GM23248 (cell line): ENCODE data around the gene ANKH. TPM values are rescaled to one million over a fixed set of nuclear protein-coding genes. Genes with fewer than 3 reads are reported as not detected.

ENCODE experiments used
- DNase-seq: peaks from one replicate; pipeline ENCODE4 v3.0.0-alpha.2; 2015
- H2AFZ ChIP-seq: fragments of 200-600 bp; sonication (generic); 2 replicates; pipeline ENCODE4 v1.6.1; 2016; ENCODE audit warnings: antibody characterized with exemption
- H3F3A ChIP-seq: fragments of 200-600 bp; sonication (generic); 2 replicates; pipeline ENCODE4 v1.6.1; 2016; ENCODE audit warnings: mild to moderate bottlenecking, antibody characterized with exemption, mixed run types; ENCODE audit not compliant: insufficient read depth
- H3K27ac ChIP-seq: fragments of 200-600 bp; sonication (generic); 2 replicates; pipeline ENCODE4 v1.5.1; 2016; ENCODE audit warnings: mild to moderate bottlenecking
- H3K27me3 ChIP-seq: fragments of 200-600 bp; sonication (generic); replicated peaks from 2 replicates; pipeline ENCODE4 v1.6.1; 2016; ENCODE audit warnings: mild to moderate bottlenecking; ENCODE audit not compliant: insufficient read depth
- H3K36me3 ChIP-seq: fragments of 200-600 bp; sonication (generic); 2 replicates; pipeline ENCODE4 v1.6.1; 2016; ENCODE audit warnings: low read depth, mild to moderate bottlenecking
- H3K4me1 ChIP-seq: fragments of 200-600 bp; sonication (generic); 2 replicates; pipeline ENCODE4 v1.6.1; 2016; ENCODE audit warnings: mild to moderate bottlenecking; ENCODE audit not compliant: insufficient read depth
- H3K4me2 ChIP-seq: fragments of 200-600 bp; sonication (generic); one replicate; pipeline ENCODE4 v1.6.1; 2016; ENCODE audit warnings: mild to moderate bottlenecking; ENCODE audit not compliant: unreplicated experiment
- H3K4me3 ChIP-seq: fragments of 200-600 bp; sonication (generic); 2 replicates; pipeline ENCODE4 v1.5.1; 2016; ENCODE audit warnings: mild to moderate bottlenecking
- H3K79me2 ChIP-seq: fragments of 200-600 bp; sonication (generic); 2 replicates; pipeline ENCODE4 v1.6.1; 2016; ENCODE audit warnings: mild to moderate bottlenecking; ENCODE audit not compliant: insufficient read depth
- H3K9ac ChIP-seq: fragments of 200-600 bp; sonication (generic); 2 replicates; pipeline ENCODE4 v1.6.1; 2016; ENCODE audit warnings: mild to moderate bottlenecking
- H3K9me2 ChIP-seq: fragments of 200-600 bp; sonication (generic); 2 replicates; pipeline ENCODE4 v1.6.1; 2016; ENCODE audit warnings: mixed run types, mild to moderate bottlenecking, moderate library complexity; ENCODE audit not compliant: insufficient read depth
- H3K9me3 ChIP-seq: fragments of 200-600 bp; sonication (generic); one replicate; pipeline ENCODE4 v1.6.1; 2017; ENCODE audit warnings: low read depth
- H4K20me1 ChIP-seq: fragments of 200-600 bp; sonication (generic); 2 replicates; pipeline ENCODE4 v1.6.0; 2016; ENCODE audit not compliant: insufficient read depth
- EZH2 ChIP-seq: fragments of 200-600 bp; sonication (generic); IDR thresholded peaks from 2 replicates; pipeline ENCODE4 v1.6.1; 2018; ENCODE audit warnings: antibody characterized with exemption, mild to moderate bottlenecking; ENCODE audit not compliant: insufficient read depth, poor library complexity, severe bottlenecking
- EZH2phosphoT487 ChIP-seq: fragments of 200-600 bp; sonication (generic); IDR thresholded peaks from 2 replicates; pipeline ENCODE4 v1.6.1; 2018; ENCODE audit warnings: antibody characterized with exemption, moderate library complexity, mild to moderate bottlenecking, low read depth; ENCODE audit not compliant: insufficient read depth
- WGBS, 2 experiments: methylation state at CpG; one replicate each; pipeline ENCODE4 v1.1.6; 2015 to 2017; ENCODE audit warnings: low lambda C conversion rate in 2 of 2, low coverage in 1 of 2; ENCODE audit errors: missing lambda C conversion rate in 2 of 2; 5-methylcytosine and 5-hydroxymethylcytosine counted together
- in situ Hi-C: fragments of 300-500 bp; cut with MboI; formaldehyde crosslinking; loops from 2 replicates; pipeline ENCODE4 v1.15.0; 2020
- polyA plus RNA-seq: library from polyadenylated mRNA; unstranded; fragments of >200 nt; fragmentation: Nextera tagmentation; extraction: Ambion mirVana; gene quantifications from 2 replicates; pipeline ENCODE4 v1.2.1, GENCODE V29; 2016
- total RNA-seq: library from RNA; depleted of rRNA; stranded (reverse); fragments of >200 nt; shearing (Covaris generic); gene quantifications from 2 replicates; pipeline ENCODE4 v1.2.3, GENCODE V29; 2014

Gene ANKH
- total and polyA plus RNA-seq, 2 experiments from 2014 or later, result 45.9 to 47.6 TPM

DNA sequence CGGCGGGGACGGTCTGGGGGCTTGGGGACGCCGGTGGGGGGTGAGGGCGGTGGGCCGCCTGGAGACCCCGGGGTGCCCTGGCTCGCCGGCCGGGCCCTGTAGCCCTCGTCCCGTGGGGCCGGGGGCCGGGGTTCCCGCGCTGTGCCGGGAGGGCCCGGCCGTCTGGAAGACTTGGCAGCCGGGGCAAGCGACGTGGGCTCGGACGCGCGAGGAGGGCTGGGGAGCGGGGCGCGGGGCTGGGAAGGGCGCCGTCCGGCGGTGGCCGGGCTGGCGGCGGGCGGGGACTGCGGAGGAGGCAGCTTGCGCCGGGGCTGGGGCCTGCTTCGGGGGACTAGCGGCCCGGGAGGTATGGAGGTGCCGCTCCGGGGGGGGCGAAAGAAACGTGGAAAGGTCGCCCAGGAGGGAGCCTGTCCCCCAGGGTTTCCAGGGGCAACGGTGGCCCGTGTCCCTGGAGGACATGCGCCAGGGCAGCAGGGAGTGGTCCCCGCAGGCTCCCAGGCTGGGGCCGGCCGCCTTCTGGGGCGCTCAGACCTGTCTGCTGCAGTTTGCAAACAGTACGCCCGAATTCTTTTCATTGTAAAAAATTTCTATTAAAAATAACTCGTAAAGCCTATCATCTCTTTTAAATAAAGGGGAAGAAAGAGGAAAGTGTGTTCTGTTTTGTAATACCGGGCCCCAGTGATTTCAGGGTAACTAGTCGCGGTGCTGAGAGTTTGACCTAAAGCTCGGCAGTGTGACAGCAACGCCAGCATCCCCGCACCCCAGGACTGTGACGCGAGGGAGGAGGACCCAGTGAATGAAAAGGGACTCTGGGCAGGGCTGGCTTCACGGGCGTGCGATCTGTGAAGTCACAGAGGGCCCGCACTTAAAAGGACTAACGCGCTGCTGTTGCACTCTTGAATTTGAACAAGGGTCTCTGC lies 752 bp upstream of the ANKH start:
- TF ChIP-seq EZH2phosphoT487 (no peak), EZH2 (no peak)
- peak overlapping the region; percentile 88 for H2AFZ ChIP-seq
- peak; percentile 78 for DNase-seq
- H3K9me3 ChIP-seq, result no peaks in the 10 kb centered on the region
- H3K36me3 ChIP-seq, result no peaks in the 10 kb centered on the region
- WGBS, 2 experiments, result 2 to 5% methylated on average over 42 to 56 of the region's 73 CpGs
- peaks cover 39% of the 10 kb centered on the region for H3K79me2 ChIP-seq
- in situ Hi-C loops, result no loop called here
- H3K27me3 ChIP-seq, result no peaks in the 10 kb centered on the region
- peak overlapping the region; percentile 90 for H3K4me2 ChIP-seq
- peaks cover 5% of the 10 kb centered on the region; the same call in 1 of the 2 replicates for H3F3A ChIP-seq
- H3K9me2 ChIP-seq, result no peaks in the 10 kb centered on the region
- peaks cover 14% of the 10 kb centered on the region; the same call in 1 of the 2 replicates for H3K4me1 ChIP-seq
- H4K20me1 ChIP-seq, result no peaks in the 10 kb centered on the region
- H3K4me3 ChIP-seq, result peak overlapping the region; percentile 79
- peak overlapping the region; percentile 89 for H3K27ac ChIP-seq
- peak overlapping the region; percentile 95 for H3K9ac ChIP-seq

DNA sequence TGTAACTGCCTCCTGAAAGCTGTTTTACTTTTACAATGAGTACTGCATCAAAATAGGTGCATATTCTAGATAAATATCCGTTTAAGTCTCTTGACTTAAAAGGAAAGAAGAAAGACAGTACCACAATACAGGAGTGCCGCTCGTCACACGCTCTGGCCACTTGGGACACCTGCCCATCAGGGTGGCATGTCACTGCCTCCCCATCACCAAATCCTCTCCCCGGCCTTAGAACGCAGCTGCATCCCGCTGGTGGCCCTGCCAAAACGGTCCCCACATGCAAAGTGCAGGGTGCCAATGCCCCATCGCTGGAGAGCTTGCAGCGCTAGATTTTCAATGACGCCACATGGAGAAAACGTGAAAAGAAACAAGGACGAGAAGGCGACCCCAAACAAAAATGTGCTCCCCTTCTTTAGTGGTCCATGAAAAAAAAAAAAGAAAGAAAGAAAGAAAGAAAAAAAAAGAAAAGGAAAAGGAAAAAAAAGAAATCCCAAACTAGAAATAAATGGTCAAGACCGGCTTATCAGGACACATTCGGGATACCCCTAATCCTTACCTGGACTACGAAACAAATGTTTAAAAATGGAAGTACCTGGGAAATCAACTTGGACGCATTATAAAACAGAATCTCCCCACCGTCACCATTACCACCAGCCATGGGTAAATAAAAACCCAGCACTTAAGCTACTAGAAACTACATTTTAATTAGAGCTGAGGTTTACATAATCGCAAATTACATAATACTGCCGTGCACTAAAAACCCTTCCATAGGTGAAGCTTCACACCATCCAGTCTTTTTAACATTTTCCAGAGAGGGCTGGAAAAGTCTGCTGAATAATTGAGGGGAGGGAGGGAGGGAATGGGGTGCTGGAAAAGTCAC lies 1.0 kb downstream of the ANKH start:
- DNase-seq, result peak; percentile 47
- in situ Hi-C loops, result no loop called here
- Histone ChIP-seq H3K27ac (peak overlapping the region; percentile 57; the same call in 1 of the 2 replicates), H3K4me2 (peak overlapping the region; percentile 89), H3K27me3 (no peaks in the 10 kb centered on the region), H3K9ac (peak overlapping the region; percentile 80), H3K4me3 (peak overlapping the region; percentile 84), H4K20me1 (no peaks in the 10 kb centered on the region), H3K79me2 (peaks cover 57% of the 10 kb centered on the region), H2AFZ (peak overlapping the region; percentile 55), H3K36me3 (no peaks in the 10 kb centered on the region), H3F3A (peaks cover 5% of the 10 kb centered on the region; the same call in 1 of the 2 replicates), H3K9me2 (no peaks in the 10 kb centered on the region), H3K4me1 (peaks cover 14% of the 10 kb centered on the region; the same call in 1 of the 2 replicates), H3K9me3 (no peaks in the 10 kb centered on the region)
- WGBS, 2 experiments, result 2 to 3% methylated on average over 21 of the region's 21 CpGs
- TF ChIP-seq EZH2phosphoT487, result no peak
- no peak for TF ChIP-seq EZH2

DNA sequence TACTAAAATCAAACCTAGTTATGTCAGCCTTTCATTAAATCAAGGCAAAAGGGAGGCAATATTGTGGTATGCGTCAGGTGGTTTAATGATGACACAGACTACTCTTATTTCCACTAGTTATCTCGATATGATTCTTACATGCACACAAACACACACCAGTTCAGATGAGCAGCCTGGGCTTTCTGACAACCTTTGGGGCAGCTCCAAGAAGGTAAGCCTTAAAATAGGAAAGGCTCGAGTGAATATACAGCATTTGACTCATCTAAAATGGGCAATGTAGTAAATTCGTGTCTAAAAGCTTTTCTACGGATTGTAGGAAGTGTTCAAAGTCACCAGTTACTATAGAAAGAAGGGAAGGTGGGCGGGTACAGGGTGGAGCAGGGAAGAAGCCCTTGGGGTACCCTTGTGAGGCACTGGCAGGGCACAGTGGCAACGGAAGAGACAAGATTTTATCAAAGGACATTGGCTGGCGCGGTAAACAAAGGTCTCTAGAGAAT lies 1.9 kb downstream of the ANKH start:
- Histone ChIP-seq H4K20me1 (no peaks in the 10 kb centered on the region), H2AFZ (peak overlapping the region; percentile 55), H3K27me3 (no peaks in the 10 kb centered on the region), H3K4me3 (peak overlapping the region; percentile 84), H3K4me2 (peak overlapping the region; percentile 89), H3K27ac (no peak overlapping the region), H3K36me3 (no peaks in the 10 kb centered on the region), H3K9ac (peak overlapping the region; percentile 80), H3K79me2 (peaks cover 65% of the 10 kb centered on the region), H3K9me3 (no peaks in the 10 kb centered on the region), H3K4me1 (peaks cover 14% of the 10 kb centered on the region; the same call in 1 of the 2 replicates), H3K9me2 (no peaks in the 10 kb centered on the region), H3F3A (peaks cover 5% of the 10 kb centered on the region; the same call in 1 of the 2 replicates)
- in situ Hi-C loops, result no loop called here
- peak; percentile 18 for DNase-seq
- WGBS, 2 experiments, result 57 to 61% methylated on average over 9 of the region's 9 CpGs
- TF ChIP-seq EZH2phosphoT487 (no peak), EZH2 (no peak)

DNA sequence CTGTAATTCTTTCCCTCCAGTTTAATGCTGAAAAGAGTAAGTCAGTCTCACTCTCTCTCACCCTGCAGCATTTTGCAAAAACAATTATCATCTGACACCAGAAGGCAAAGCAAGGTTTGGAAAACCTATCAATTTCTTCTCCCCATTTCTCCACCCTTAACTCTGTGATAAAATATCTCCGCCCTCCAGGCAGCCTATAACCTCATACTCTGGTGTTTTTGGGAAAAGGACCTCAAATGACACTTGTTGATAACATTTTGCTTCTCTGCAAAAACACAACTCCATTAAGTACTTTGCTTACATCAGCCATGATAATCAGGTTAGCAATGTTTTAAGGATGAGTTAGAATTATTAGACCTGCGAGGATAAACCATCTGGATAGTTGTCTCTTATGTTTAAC lies 2.3 kb downstream of the ANKH start:
- Histone ChIP-seq H3K4me3 (peak overlapping the region; percentile 84), H3K9me2 (no peaks in the 10 kb centered on the region), H3K79me2 (peaks cover 70% of the 10 kb centered on the region), H3F3A (peaks cover 5% of the 10 kb centered on the region; the same call in 1 of the 2 replicates), H3K4me1 (peaks cover 14% of the 10 kb centered on the region; the same call in 1 of the 2 replicates), H4K20me1 (no peaks in the 10 kb centered on the region), H3K4me2 (peak overlapping the region; percentile 89), H2AFZ (no peak overlapping the region), H3K9me3 (no peaks in the 10 kb centered on the region), H3K9ac (no peak overlapping the region), H3K27me3 (no peaks in the 10 kb centered on the region), H3K36me3 (no peaks in the 10 kb centered on the region), H3K27ac (no peak overlapping the region)
- WGBS, 2 experiments, result 93 to 100% methylated on average over 2 of the region's 2 CpGs
- no peak for DNase-seq
- TF ChIP-seq EZH2phosphoT487, result no peak
- TF ChIP-seq EZH2, result no peak
- in situ Hi-C loops, result no loop called here
